Adipose tissue (tissue), 3 donors: ENCODE measurements around the gene RAI1. TPM values are rescaled to one million over a fixed set of nuclear protein-coding genes. Genes with fewer than 3 reads are reported as not detected.

Experiments
- H3K27ac ChIP-seq: one replicate; pipeline ENCODE4 v1.5.1; 2013; ENCODE audit warnings: low read depth, low read length
- WGBS, 3 donors: extraction: QIAGEN DNeasy Blood & Tissue Kit; methylation state at CpG; one replicate each; pipeline ENCODE4 v1.1.7; 2013; 5-methylcytosine and 5-hydroxymethylcytosine counted together
- polyA plus RNA-seq, 3 donors: library from polyadenylated mRNA; stranded (reverse); fragments of 200-250 nt; gene quantifications; one replicate each; pipeline ENCODE4 v1.2.3, GENCODE V29; 2013
- donor health status: healthy with polysubstance abuse.
- donor health status: Bipolar disorder and iron deficiency.
- donor health status: healthy.

Gene RAI1
- polyA plus RNA-seq, 3 donors, result 4.5 to 9.3 (median 6.4) TPM

- WGBS, 3 donors, result 31 to 57% (median 32%) methylated on average over 19 of the region's 19 CpGs
Measured at GRCh38 chr17:17663160-17664063, 17.8 kb upstream of the RAI1 start.

GRCh38 chr17:17664064-17664452 lies 17.2 kb upstream of the RAI1 start:
- H3K27ac ChIP-seq, result no peak overlapping the region
- WGBS, 3 donors, result 89 to 90% (median 90%) methylated on average over 4 of the region's 4 CpGs

More at GRCh38 chr17:17663160-17664063, 17.8 kb upstream of the RAI1 start:
- H3K27ac ChIP-seq, result no peak overlapping the region

- H3K27ac ChIP-seq, result no peak overlapping the region
- WGBS, 3 donors, result 81 to 86% (median 81%) methylated on average over 6 of the region's 6 CpGs
Measured at GRCh38 chr17:17665255-17665654, 16.0 kb upstream of the RAI1 start.

- WGBS, 3 donors, result 71 to 77% (median 73%) methylated on average over 13 of the region's 13 CpGs
- no peak overlapping the region for H3K27ac ChIP-seq
Measured at GRCh38 chr17:17666111-17666714, 15.0 kb upstream of the RAI1 start.

GRCh38 chr17:17667231-17667630 lies 14.0 kb upstream of the RAI1 start:
- WGBS, 3 donors, result 67 to 83% (median 74%) methylated on average over 2 of the region's 2 CpGs
- no peak overlapping the region for H3K27ac ChIP-seq

GRCh38 chr17:17667947-17668346 lies 13.3 kb upstream of the RAI1 start:
- 74 to 86% (median 82%) methylated on average over 4 of the region's 4 CpGs for WGBS, 3 donors
- H3K27ac ChIP-seq, result no peak overlapping the region

GRCh38 chr17:17668358-17668757 lies 12.9 kb upstream of the RAI1 start:
- 94 to 97% (median 96%) methylated on average over 2 to 3 of the region's 3 CpGs for WGBS, 3 donors

GRCh38 chr17:17668775-17669579 lies 12.3 kb upstream of the RAI1 start:
- 74 to 80% (median 75%) methylated on average over 20 of the region's 20 CpGs for WGBS, 3 donors
- no peak overlapping the region for H3K27ac ChIP-seq

More at GRCh38 chr17:17668358-17668757, 12.9 kb upstream of the RAI1 start:
- no peak overlapping the region for H3K27ac ChIP-seq

GRCh38 chr17:17669580-17670235 lies 11.6 kb upstream of the RAI1 start:
- WGBS, 3 donors, result 70 to 79% (median 75%) methylated on average over 6 of the region's 6 CpGs

GRCh38 chr17:17670701-17671305 lies 10.5 kb upstream of the RAI1 start:
- H3K27ac ChIP-seq, result no peak overlapping the region
- 76 to 78% (median 76%) methylated on average over 16 of the region's 16 CpGs for WGBS, 3 donors

More at GRCh38 chr17:17669580-17670235, 11.6 kb upstream of the RAI1 start:
- no peak overlapping the region for H3K27ac ChIP-seq

- WGBS, 3 donors, result 61 to 71% (median 65%) methylated on average over 10 of the region's 10 CpGs
- H3K27ac ChIP-seq, result no peak overlapping the region
Measured at GRCh38 chr17:17671369-17672129, 9.7 kb upstream of the RAI1 start.

- H3K27ac ChIP-seq, result no peak overlapping the region
- WGBS, 3 donors, result 74 to 84% (median 75%) methylated on average over 7 of the region's 7 CpGs
Measured at GRCh38 chr17:17672453-17673368, 8.5 kb upstream of the RAI1 start.

GRCh38 chr17:17675416-17675815 lies 5.8 kb upstream of the RAI1 start:
- H3K27ac ChIP-seq, result no peak overlapping the region
- 81 to 88% (median 87%) methylated on average over 6 of the region's 6 CpGs for WGBS, 3 donors

GRCh38 chr17:17675925-17676534 lies 5.2 kb upstream of the RAI1 start:
- WGBS, 3 donors, result 67 to 73% (median 70%) methylated on average over 11 of the region's 11 CpGs
- H3K27ac ChIP-seq, result no peak overlapping the region

- H3K27ac ChIP-seq, result no peak overlapping the region
- 91 to 94% (median 92%) methylated on average over 6 of the region's 6 CpGs for WGBS, 3 donors
Measured at GRCh38 chr17:17676752-17677151, 4.5 kb upstream of the RAI1 start.
